ENCODE data around the gene TBC1D5. TPM values are rescaled to one million over a fixed set of nuclear protein-coding genes. Genes with fewer than 3 reads are reported as not detected.

Gene TBC1D5
- total and polyA plus RNA-seq, 2 donors (not counting 1 experiment from before 2014, with no cell fraction given) = 22.6 to 111 TPM

DNA sequence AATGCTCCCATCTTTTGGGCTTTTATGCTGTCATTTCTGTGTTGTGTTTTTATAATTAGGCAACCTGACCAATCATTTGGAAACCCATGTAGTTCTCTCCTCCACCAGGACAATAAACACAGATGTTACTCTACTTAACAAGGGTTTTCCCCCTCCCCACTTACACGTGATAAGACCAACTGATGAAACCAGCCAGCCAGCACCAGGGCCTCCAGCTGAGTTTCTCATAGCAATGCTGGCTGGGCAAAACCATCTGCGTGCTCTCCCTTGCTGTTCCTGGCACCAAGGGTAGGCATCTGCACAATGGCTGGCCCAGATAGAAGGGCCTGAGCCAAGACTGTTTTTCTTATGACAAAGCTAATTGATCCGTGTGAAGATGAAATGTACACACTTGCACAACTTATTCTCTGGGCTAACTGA lies 547.2 kb downstream of the TBC1D5 start:
- Histone ChIP-seq H3K4me2 (replicated peaks; ENCODE audit: low read depth, low read length, poor library complexity, severe bottlenecking) (peak overlapping the region; percentile 66), H3K9me3 (ENCODE audit: control extremely low read depth in 1 of 3, control insufficient read depth in 2 of 3, insufficient read depth in 1 of 3, low read length in 2 of 3) (no peaks in the 10 kb centered on the region), H3K27ac (ENCODE audit: low read length in 2 of 2) (peak overlapping the region; percentile 48 to 58), H3K27me3 (replicated peaks in 1 of 4; ENCODE audit: control extremely low read depth in 1 of 4, control insufficient read depth in 3 of 4, insufficient read depth in 4 of 4, low read length in 3 of 4) (no peaks in the 10 kb centered on the region), H3K36me3 (replicated peaks in 1 of 2; ENCODE audit: control extremely low read depth in 1 of 2, control insufficient read depth in 1 of 2, extremely low read depth in 1 of 2, insufficient read depth in 2 of 2, low read length in 1 of 2) (no peaks in the 10 kb centered on the region), H3K4me3 (ENCODE audit: control extremely low read depth in 1 of 5, extremely low read depth in 1 of 5, insufficient read depth in 1 of 5, low read depth in 2 of 5, low read length in 4 of 5) (peak overlapping the region in 1 of 5 experiments; percentile 29), H4K20me1 (ENCODE audit: control insufficient read depth, insufficient read depth, low read length, poor library complexity, severe bottlenecking) (no peaks in the 10 kb centered on the region), H3K4me1 (ENCODE audit: control insufficient read depth in 2 of 2, insufficient read depth in 2 of 2, low read length in 2 of 2) (peaks cover 33 to 42% of the 10 kb centered on the region in 2 donors), H3K79me2 (ENCODE audit: control insufficient read depth, insufficient read depth, low read length) (peaks cover 3% of the 10 kb centered on the region), H2AFZ (ENCODE audit: insufficient read depth, low read depth, low read length, poor library complexity, severe bottlenecking) (no peak overlapping the region), H3K9ac (ENCODE audit: low read length) (no peak overlapping the region)
- Mint-ChIP-seq H3K27me3 (no peaks in the 10 kb centered on the region), H3K4me3 (peak overlapping the region; percentile 69), H3K4me1 (peaks cover 47% of the 10 kb centered on the region), H3K9me3 (ENCODE audit: insufficient read depth) (no peaks in the 10 kb centered on the region), H3K27ac (peak overlapping the region; percentile 84)
- WGBS (ENCODE audit: insufficient coverage) = 0% methylated on average over 2 of the region's 3 CpGs
- peak; percentile 75 for DNase-seq
- ChIA-PET CTCF (interaction anchor here (0.6 to 2.1 kb wide), 7 partner anchors 36 to 603 kb away, joined by 3 to 7 read pairs (median 4); partner anchors contain the start of gene PLCL2), POLR2A (interaction anchor here (0.6 to 1.6 kb wide), 2 partner anchors 311 to 357 kb away, joined by 3 to 7 read pairs; partner anchors contain the start of gene PLCL2)
- TF ChIP-seq EZH2 (IDR thresholded peaks at IDR 0.05; ENCODE audit: borderline replicate concordance, insufficient read depth, low read depth, low read length, poor library complexity, severe bottlenecking) = no peak
- TF ChIP-seq, protein P1, sequence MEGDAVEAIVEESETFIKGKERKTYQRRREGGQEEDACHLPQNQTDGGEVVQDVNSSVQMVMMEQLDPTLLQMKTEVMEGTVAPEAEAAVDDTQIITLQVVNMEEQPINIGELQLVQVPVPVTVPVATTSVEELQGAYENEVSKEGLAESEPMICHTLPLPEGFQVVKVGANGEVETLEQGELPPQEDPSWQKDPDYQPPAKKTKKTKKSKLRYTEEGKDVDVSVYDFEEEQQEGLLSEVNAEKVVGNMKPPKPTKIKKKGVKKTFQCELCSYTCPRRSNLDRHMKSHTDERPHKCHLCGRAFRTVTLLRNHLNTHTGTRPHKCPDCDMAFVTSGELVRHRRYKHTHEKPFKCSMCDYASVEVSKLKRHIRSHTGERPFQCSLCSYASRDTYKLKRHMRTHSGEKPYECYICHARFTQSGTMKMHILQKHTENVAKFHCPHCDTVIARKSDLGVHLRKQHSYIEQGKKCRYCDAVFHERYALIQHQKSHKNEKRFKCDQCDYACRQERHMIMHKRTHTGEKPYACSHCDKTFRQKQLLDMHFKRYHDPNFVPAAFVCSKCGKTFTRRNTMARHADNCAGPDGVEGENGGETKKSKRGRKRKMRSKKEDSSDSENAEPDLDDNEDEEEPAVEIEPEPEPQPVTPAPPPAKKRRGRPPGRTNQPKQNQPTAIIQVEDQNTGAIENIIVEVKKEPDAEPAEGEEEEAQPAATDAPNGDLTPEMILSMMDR (IDR thresholded peaks at IDR 0.05) = no peak
- peak; percentile 78 for ATAC-seq (ENCODE audit: low read depth)
- intact Hi-C loops (cut with micrococcal nuclease) = loop anchor here (1.0 to 10.0 kb wide), 4 partner anchors 14 to 393 kb away; no protein-coding TSS in a partner anchor

DNA sequence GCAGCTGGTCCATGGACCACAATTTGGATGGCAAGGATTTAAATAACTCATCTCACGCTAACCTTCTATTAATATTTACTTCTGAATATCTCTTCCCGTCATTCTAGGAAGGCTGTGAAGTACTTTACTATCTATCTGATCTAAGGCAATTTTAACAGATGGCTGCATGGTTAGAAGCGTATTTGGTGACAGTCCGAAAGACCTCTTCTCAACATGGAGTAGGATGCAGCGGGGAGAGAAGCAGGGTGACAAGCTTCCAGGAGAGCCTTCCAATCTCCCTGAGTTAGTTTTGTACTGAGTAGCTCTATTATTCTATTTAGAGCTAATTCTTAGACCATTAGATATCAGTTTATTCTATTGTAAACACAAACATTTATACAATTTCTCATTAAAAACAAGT lies 548.3 kb downstream of the TBC1D5 start:
- intact Hi-C loops (cut with micrococcal nuclease) = loop anchor here (2.0 to 10.0 kb wide), 2 partner anchors 13 to 279 kb away; no protein-coding TSS in a partner anchor
- H3K27me3 ChIP-seq (replicated peaks in 1 of 4; ENCODE audit: control extremely low read depth in 1 of 4, control insufficient read depth in 3 of 4, insufficient read depth in 4 of 4, low read length in 3 of 4) = no peaks in the 10 kb centered on the region
- CTCF ChIA-PET = interaction anchor here (1.3 to 1.4 kb wide), 2 partner anchors 27 to 592 kb away, joined by 3 read pairs; no protein-coding TSS in a partner anchor
- WGBS (ENCODE audit: insufficient coverage) = 100% methylated on average over 3 of the region's 5 CpGs
- POLR2A ChIA-PET = no interaction called here
- Mint-ChIP-seq H3K4me3 (no peak overlapping the region), H3K9me3 (ENCODE audit: insufficient read depth) (no peaks in the 10 kb centered on the region), H3K27me3 (no peaks in the 10 kb centered on the region), H3K27ac (no peak overlapping the region), H3K4me1 (peaks cover 49% of the 10 kb centered on the region)
- no peak for ATAC-seq (ENCODE audit: low read depth)
- no peak overlapping the region for H3K27ac ChIP-seq (ENCODE audit: low read length in 2 of 2)
- no peak overlapping the region for H3K9ac ChIP-seq (ENCODE audit: low read length)
- no peak overlapping the region for H2AFZ ChIP-seq (ENCODE audit: insufficient read depth, low read depth, low read length, poor library complexity, severe bottlenecking)
- peaks cover 34 to 43% of the 10 kb centered on the region in 2 donors for H3K4me1 ChIP-seq (ENCODE audit: control insufficient read depth in 2 of 2, insufficient read depth in 2 of 2, low read length in 2 of 2)
- no peak overlapping the region for H3K4me2 ChIP-seq (replicated peaks; ENCODE audit: low read depth, low read length, poor library complexity, severe bottlenecking)
- DNase-seq = no peak
- TF ChIP-seq, protein P1 (IDR thresholded peaks at IDR 0.05) = no peak
- TF ChIP-seq EZH2 (IDR thresholded peaks at IDR 0.05; ENCODE audit: borderline replicate concordance, insufficient read depth, low read depth, low read length, poor library complexity, severe bottlenecking) = no peak
- no peaks in the 10 kb centered on the region for H3K9me3 ChIP-seq (ENCODE audit: control extremely low read depth in 1 of 3, control insufficient read depth in 2 of 3, insufficient read depth in 1 of 3, low read length in 2 of 3)
- H3K36me3 ChIP-seq (replicated peaks in 1 of 2; ENCODE audit: control extremely low read depth in 1 of 2, control insufficient read depth in 1 of 2, extremely low read depth in 1 of 2, insufficient read depth in 2 of 2, low read length in 1 of 2) = no peaks in the 10 kb centered on the region
- no peaks in the 10 kb centered on the region for H4K20me1 ChIP-seq (ENCODE audit: control insufficient read depth, insufficient read depth, low read length, poor library complexity, severe bottlenecking)
- H3K79me2 ChIP-seq (ENCODE audit: control insufficient read depth, insufficient read depth, low read length) = peaks cover 3% of the 10 kb centered on the region
- no peak overlapping the region for H3K4me3 ChIP-seq (ENCODE audit: control extremely low read depth in 1 of 5, extremely low read depth in 1 of 5, insufficient read depth in 1 of 5, low read depth in 2 of 5, low read length in 4 of 5)

Measured in B cell (primary cell).